Liver (tissue), 3 donors: Measurements from ENCODE around the gene PTCRA.

Source experiments
- ATF3 ChIP-seq: IDR thresholded peaks from 2 replicates; pipeline ENCODE4 v1.6.1; 2016; ENCODE audit warnings: antibody characterized with exemption
- CTCF ChIP-seq: fragments of 150-350 bp; IDR thresholded peaks from 2 replicates; pipeline ENCODE4 v1.5.1; 2017; ENCODE audit warnings: improper control_type of control experiment, low read depth, low read length; ENCODE audit not compliant: missing input control
- EGR1 ChIP-seq, 2 donors: IDR thresholded peaks; 2 replicates each; pipeline ENCODE4 v1.6.1; 2016 to 2018; ENCODE audit warnings: antibody characterized with exemption in 2 of 2, low read depth in 2 of 2
- FOXA2 ChIP-seq: IDR thresholded peaks from 2 replicates; pipeline ENCODE4 v1.6.1; 2016; ENCODE audit warnings: antibody characterized with exemption
- HNF4A ChIP-seq, 2 donors: conservative IDR thresholded peaks; 2 replicates each; pipeline ENCODE4 v1.6.1; 2016; ENCODE audit warnings: antibody characterized with exemption in 2 of 2, mild to moderate bottlenecking in 2 of 2
- HNF4G ChIP-seq: IDR thresholded peaks from 2 replicates; pipeline ENCODE4 v1.6.1; 2016; ENCODE audit warnings: antibody characterized with exemption
- JUND ChIP-seq, 2 donors: IDR thresholded peaks; 2 replicates each; pipeline ENCODE4 v1.6.1; 2016; ENCODE audit warnings: antibody characterized with exemption in 2 of 2
- NR2F2 ChIP-seq: IDR thresholded peaks from 2 replicates; pipeline ENCODE4 v1.6.1; 2016; ENCODE audit warnings: antibody characterized with exemption
- REST ChIP-seq: IDR thresholded peaks from 2 replicates; pipeline ENCODE4 v1.6.1; 2016; ENCODE audit warnings: antibody characterized with exemption, mild to moderate bottlenecking
- RXRA ChIP-seq, 2 donors: IDR thresholded peaks; 2 replicates each; pipeline ENCODE4 v1.6.1; 2017 to 2018; ENCODE audit warnings: antibody characterized with exemption in 2 of 2, mild to moderate bottlenecking in 1 of 2
- SP1 ChIP-seq: IDR thresholded peaks from 2 replicates; pipeline ENCODE4 v1.6.1; 2018; ENCODE audit warnings: antibody characterized with exemption, mild to moderate bottlenecking
- TAF1 ChIP-seq: conservative IDR thresholded peaks from 2 replicates; pipeline ENCODE4 v1.6.1; 2016; ENCODE audit warnings: antibody characterized with exemption, mild to moderate bottlenecking
- YY1 ChIP-seq: IDR thresholded peaks from 2 replicates; pipeline ENCODE4 v1.6.1; 2016; ENCODE audit warnings: antibody characterized with exemption, mild to moderate bottlenecking
- TF ChIP-seq, protein P1 (sequence below): IDR thresholded peaks from 2 replicates; pipeline ENCODE4 v1.6.1; 2016; ENCODE audit warnings: antibody characterized with exemption
- donor health status: healthy.
- donor health status: healthy.

GRCh38 chr6:42969934-42970333, 54.1 kb downstream of the PTCRA start:
- TF ChIP-seq RXRA (IDR thresholded peaks at IDR 0.05) (no peak), CTCF (no peak), NR2F2 (no peak), EGR1 (IDR thresholded peaks at IDR 0.05; ENCODE audit: low read depth in 2 of 2) (no peak), HNF4A (conservative IDR thresholded peaks at IDR 0.05) (peak; percentile 72 to 93), YY1 (no peak), TAF1 (no peak), ATF3 (no peak), FOXA2 (no peak), REST (no peak), SP1 (no peak), JUND (IDR thresholded peaks at IDR 0.05) (no peak), HNF4G (peak; percentile 33)
- TF ChIP-seq, protein P1, sequence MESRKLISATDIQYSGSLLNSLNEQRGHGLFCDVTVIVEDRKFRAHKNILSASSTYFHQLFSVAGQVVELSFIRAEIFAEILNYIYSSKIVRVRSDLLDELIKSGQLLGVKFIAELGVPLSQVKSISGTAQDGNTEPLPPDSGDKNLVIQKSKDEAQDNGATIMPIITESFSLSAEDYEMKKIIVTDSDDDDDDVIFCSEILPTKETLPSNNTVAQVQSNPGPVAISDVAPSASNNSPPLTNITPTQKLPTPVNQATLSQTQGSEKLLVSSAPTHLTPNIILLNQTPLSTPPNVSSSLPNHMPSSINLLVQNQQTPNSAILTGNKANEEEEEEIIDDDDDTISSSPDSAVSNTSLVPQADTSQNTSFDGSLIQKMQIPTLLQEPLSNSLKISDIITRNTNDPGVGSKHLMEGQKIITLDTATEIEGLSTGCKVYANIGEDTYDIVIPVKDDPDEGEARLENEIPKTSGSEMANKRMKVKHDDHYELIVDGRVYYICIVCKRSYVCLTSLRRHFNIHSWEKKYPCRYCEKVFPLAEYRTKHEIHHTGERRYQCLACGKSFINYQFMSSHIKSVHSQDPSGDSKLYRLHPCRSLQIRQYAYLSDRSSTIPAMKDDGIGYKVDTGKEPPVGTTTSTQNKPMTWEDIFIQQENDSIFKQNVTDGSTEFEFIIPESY: no peak
